BLaER1 treated with 17β-estradiol and CSF1 and Interleukin-3, amounts not matched to agents 10 nM and 100 nM (cell line): ENCODE results near the gene STXBP2.

Source experiments
- H3K27ac ChIP-seq, 11 experiments: shearing (Covaris generic); formaldehyde crosslinking; 2 replicates each; pipeline ENCODE4 v1.8.1; 2022
- H3K27me3 ChIP-seq, 11 experiments: shearing (Covaris generic); formaldehyde crosslinking; 2 replicates each; pipeline ENCODE4 v1.8.1; 2022
- H3K36me3 ChIP-seq, 11 experiments: shearing (Covaris generic); formaldehyde crosslinking; 2 replicates each; pipeline ENCODE4 v1.8.1; 2022
- H3K4me1 ChIP-seq, 10 experiments: shearing (Covaris generic); formaldehyde crosslinking; 2 replicates each; pipeline ENCODE4 v1.8.1; 2022
- H3K4me2 ChIP-seq, 11 experiments: shearing (Covaris generic); formaldehyde crosslinking; 2 replicates each; pipeline ENCODE4 v1.8.1; 2022
- H3K4me3 ChIP-seq, 10 experiments: shearing (Covaris generic); formaldehyde crosslinking; 2 replicates each; pipeline ENCODE4 v1.8.1; 2022
- H3K9ac ChIP-seq, 11 experiments: shearing (Covaris generic); formaldehyde crosslinking; 2 replicates each; pipeline ENCODE4 v1.8.1; 2022
- H3K9me3 ChIP-seq, 11 experiments: shearing (Covaris generic); formaldehyde crosslinking; replicated peaks in 1 of 11; 2 replicates each; pipeline ENCODE4 v1.8.1; 2022
- H4K20me1 ChIP-seq, 11 experiments: shearing (Covaris generic); formaldehyde crosslinking; 2 replicates each; pipeline ENCODE4 v1.8.1; 2022
- Cebpa-rat ChIP-seq, 11 experiments: shearing (Covaris generic); IDR thresholded peaks; 2 replicates each; pipeline ENCODE4 v1.8.1; 2022

STXBP2 gene

DNA sequence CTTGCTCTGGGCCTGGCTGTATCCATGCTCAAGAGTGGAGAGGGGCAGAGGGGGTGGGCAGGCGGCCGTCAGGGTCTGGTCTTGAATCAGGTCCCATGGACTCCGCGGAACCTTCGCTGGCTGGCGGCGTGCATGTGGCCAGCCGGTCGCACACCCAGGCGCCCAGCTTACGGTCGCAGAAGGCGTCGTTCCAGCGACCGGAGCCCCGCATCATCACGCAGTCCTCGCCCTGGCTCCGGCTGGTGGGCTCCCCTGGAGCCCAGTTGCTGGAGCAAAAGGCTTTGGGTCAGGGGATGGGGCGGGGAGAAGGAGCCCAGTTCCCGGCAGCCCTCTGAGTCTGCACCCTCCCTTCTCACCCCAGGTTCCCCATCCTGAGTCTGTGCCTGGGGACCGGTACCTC, 52.3 kb downstream of the STXBP2 start:
- 0 out of 22 replicates have a peak, but pooled peaks cover 0 to 5% (median 0%) of the 10 kb centered on the region in 11 experiments for H3K27me3 ChIP-seq
- H3K9me3 ChIP-seq: peaks cover 0 to 27% (median 8%) of the 10 kb centered on the region in 11 experiments; a peak in 13 of 22 replicates
- H3K9ac ChIP-seq: no peak overlapping the region
- peaks cover 0 to 25% (median 16%) of the 10 kb centered on the region in 11 experiments; a peak in 21 of 22 replicates for H3K36me3 ChIP-seq
- peaks cover 17 to 48% (median 28%) of the 10 kb centered on the region in 11 experiments; a peak in 16 of 22 replicates for H4K20me1 ChIP-seq
- peaks cover 3 to 34% (median 5%) of the 10 kb centered on the region in 10 experiments; a peak in 19 of 20 replicates for H3K4me1 ChIP-seq
- no peak overlapping the region; a peak in 1 of 22 replicates for H3K27ac ChIP-seq
- no peak overlapping the region for H3K4me2 ChIP-seq
- TF ChIP-seq Cebpa-rat (IDR thresholded peaks at IDR 0.05): no peak
- H3K4me3 ChIP-seq: no peak overlapping the region

- Histone ChIP-seq H3K27me3 (0 out of 22 replicates have a peak, but pooled peaks cover 0 to 5% (median 0%) of the 10 kb centered on the region in 11 experiments), H3K27ac (no peak overlapping the region), H3K4me2 (no peak overlapping the region), H3K9ac (no peak overlapping the region), H3K4me3 (no peak overlapping the region), H3K4me1 (peaks cover 20 to 32% (median 22%) of the 10 kb centered on the region in 10 experiments), H4K20me1 (peaks cover 5 to 40% (median 18%) of the 10 kb centered on the region in 11 experiments; a peak in 16 of 22 replicates), H3K36me3 (peaks cover 0 to 9% (median 2%) of the 10 kb centered on the region in 11 experiments; a peak in 4 of 22 replicates), H3K9me3 (peaks cover 0 to 27% (median 8%) of the 10 kb centered on the region in 11 experiments; a peak in 13 of 22 replicates)
- no peak for TF ChIP-seq Cebpa-rat (IDR thresholded peaks at IDR 0.05)
Measured at GRCh38 chr19:7690779-7691258, 53.9 kb downstream of the STXBP2 start.

DNA sequence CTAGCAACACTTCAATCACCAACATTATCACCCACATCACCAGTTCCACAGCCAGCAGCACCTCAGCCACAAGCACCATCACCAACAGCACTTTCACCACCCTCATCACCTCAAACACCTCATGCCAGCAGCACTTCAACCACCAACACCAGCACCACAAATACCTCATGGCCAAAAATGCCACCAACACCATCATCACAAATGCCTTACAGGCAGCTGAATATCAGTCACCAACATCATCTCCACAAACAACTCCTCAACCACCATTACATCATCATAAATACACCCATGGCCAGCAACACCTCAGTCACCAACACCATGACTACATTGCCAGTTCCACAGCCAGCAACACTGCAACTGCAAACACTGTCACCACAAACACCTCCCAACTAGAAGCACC, 54.6 kb downstream of the STXBP2 start:
- Histone ChIP-seq H3K27me3 (0 out of 22 replicates have a peak, but pooled peaks cover 0 to 5% (median 0%) of the 10 kb centered on the region in 11 experiments), H3K4me2 (no peak overlapping the region), H3K4me1 (peaks cover 22 to 33% (median 25%) of the 10 kb centered on the region in 10 experiments)

GRCh38 chr19:7692417-7693088, 55.6 kb downstream of the STXBP2 start:
- no peak overlapping the region for H3K9ac ChIP-seq
- H3K4me1 ChIP-seq: peaks cover 21 to 40% (median 25%) of the 10 kb centered on the region in 10 experiments
- no peak overlapping the region for H3K27ac ChIP-seq
- peaks cover 0 to 23% (median under 1%) of the 10 kb centered on the region in 11 experiments; a peak in 7 of 22 replicates for H4K20me1 ChIP-seq
- no peak for TF ChIP-seq Cebpa-rat (IDR thresholded peaks at IDR 0.05)
- peaks cover 0 to 3% (median 0%) of the 10 kb centered on the region in 11 experiments; a peak in 1 of 22 replicates for H3K36me3 ChIP-seq
- H3K4me3 ChIP-seq: no peak overlapping the region
- H3K27me3 ChIP-seq: 0 out of 22 replicates have a peak, but pooled peaks cover 0 to 5% (median 0%) of the 10 kb centered on the region in 11 experiments
- H3K9me3 ChIP-seq: peaks cover 0 to 27% (median 8%) of the 10 kb centered on the region in 11 experiments; a peak in 13 of 22 replicates
- H3K4me2 ChIP-seq: peak overlapping the region in 1 of 11 experiments; percentile 40; a peak in 1 of 22 replicates

More for the DNA sequence above, 54.6 kb downstream of the STXBP2 start:
- no peak for TF ChIP-seq Cebpa-rat (IDR thresholded peaks at IDR 0.05)
- H3K9me3 ChIP-seq: peaks cover 0 to 27% (median 8%) of the 10 kb centered on the region in 11 experiments; a peak in 13 of 22 replicates
- peaks cover 0 to 6% (median 0%) of the 10 kb centered on the region in 11 experiments; a peak in 1 of 22 replicates for H3K36me3 ChIP-seq
- H4K20me1 ChIP-seq: peaks cover 0 to 33% (median 11%) of the 10 kb centered on the region in 11 experiments; a peak in 13 of 22 replicates
- no peak overlapping the region for H3K27ac ChIP-seq
- no peak overlapping the region for H3K9ac ChIP-seq
- H3K4me3 ChIP-seq: no peak overlapping the region

GRCh38 chr19:7694499-7694898, 57.6 kb downstream of the STXBP2 start:
- TF ChIP-seq Cebpa-rat (IDR thresholded peaks at IDR 0.05): no peak

More at GRCh38 chr19:7694499-7694898, 57.6 kb downstream of the STXBP2 start:
- Histone ChIP-seq H3K4me1 (peaks cover 26 to 57% (median 34%) of the 10 kb centered on the region in 10 experiments), H3K9me3 (peaks cover 0 to 27% (median 8%) of the 10 kb centered on the region in 11 experiments; a peak in 13 of 22 replicates), H3K27ac (peak overlapping the region in 9 of 11 experiments; percentile 2 to 67 (median 50); a peak in 13 of 22 replicates), H3K9ac (peak overlapping the region in 10 of 11 experiments; percentile 6 to 57 (median 36); a peak in 14 of 22 replicates), H3K4me2 (peak overlapping the region; percentile 67 to 91 (median 80)), H4K20me1 (peaks cover 0 to 14% (median 0%) of the 10 kb centered on the region in 11 experiments; a peak in 4 of 22 replicates), H3K36me3 (peaks cover 0 to 3% (median 0%) of the 10 kb centered on the region in 11 experiments; a peak in 1 of 22 replicates), H3K27me3 (peaks cover 0 to 10% (median 0%) of the 10 kb centered on the region in 11 experiments; a peak in 3 of 22 replicates), H3K4me3 (no peak overlapping the region)
